H1 (cell line): Measurements from ENCODE around the gene P2RY11. TPM values are rescaled to one million over a fixed set of nuclear protein-coding genes. Genes with fewer than 3 reads are reported as not detected.

ENCODE experiments used
- ASH2L ChIP-seq: fragments of 200-600, 300-600 bp; sonication (generic); IDR thresholded peaks from one replicate; pipeline ENCODE4 v1.7.1; 2017; ENCODE audit warnings: low read length
- ATF2 ChIP-seq: IDR thresholded peaks from 2 replicates; pipeline ENCODE4 v1.6.1; 2012; ENCODE audit warnings: low read length, inconsistent platforms
- BACH1 ChIP-seq: IDR thresholded peaks from 2 replicates; pipeline ENCODE4 v1.6.1; 2012; ENCODE audit warnings: low read length, improper control_type of control experiment
- BCL11A ChIP-seq, 2 experiments: IDR thresholded peaks; one replicate each; pipeline ENCODE4 v1.6.1; 2011; ENCODE audit warnings: low read depth in 2 of 2, low read length in 2 of 2, mild to moderate bottlenecking in 2 of 2
- CBX8 ChIP-seq: fragments of 300-800, 300-1000 bp; sonication (generic); IDR thresholded peaks from 2 replicates; pipeline ENCODE4 v1.7.1; 2016; ENCODE audit warnings: low read depth, low read length, borderline replicate concordance
- CTCF ChIP-seq, 3 experiments: IDR thresholded peaks; 1 replicate in 2 of 3; 2 replicates in 1 of 3; pipeline versions ENCODE4 v1.5.1 to v1.6.1; 2011; ENCODE audit warnings: low read length in 3 of 3, mild to moderate bottlenecking in 3 of 3, inconsistent platforms in 2 of 3, low read depth in 1 of 3, moderate library complexity in 1 of 3; ENCODE audit not compliant: insufficient read depth in 1 of 3; ENCODE audit errors: control extremely low read depth in 1 of 3
- EGR1 ChIP-seq: IDR thresholded peaks from 2 replicates; pipeline ENCODE4 v1.6.1; 2011; ENCODE audit warnings: low read depth, low read length, borderline replicate concordance
- EZH2 ChIP-seq: fragments of 200-600 bp; sonication (generic); IDR thresholded peaks from 2 replicates; pipeline ENCODE4 v1.7.1; 2012; ENCODE audit warnings: low read depth, mild to moderate bottlenecking, moderate library complexity, low read length, inconsistent platforms; ENCODE audit not compliant: severe bottlenecking
- FOSL1 ChIP-seq: IDR thresholded peaks from 2 replicates; pipeline ENCODE4 v1.6.1; 2011; ENCODE audit warnings: mild to moderate bottlenecking, low read depth, low read length, moderate library complexity; ENCODE audit not compliant: insufficient read depth
- HDAC2 ChIP-seq, 2 experiments: fragments of 300-600 bp in 1 of 2; sonication (generic) in 1 of 2; IDR thresholded peaks; 2 replicates each; pipeline ENCODE4 v1.6.1; 2011 to 2012; ENCODE audit warnings: low read depth in 2 of 2, low read length in 2 of 2, mild to moderate bottlenecking in 2 of 2, moderate library complexity in 2 of 2, borderline replicate concordance in 1 of 2, inconsistent platforms in 1 of 2
- JUND ChIP-seq: IDR thresholded peaks from 2 replicates; pipeline ENCODE4 v1.6.1; 2011; ENCODE audit warnings: mild to moderate bottlenecking, improper control_type of control experiment, low read length
- KDM5A ChIP-seq: fragments of 200-600 bp; IDR thresholded peaks from 2 replicates; pipeline ENCODE4 v1.7.1; 2012; ENCODE audit warnings: mild to moderate bottlenecking, low read length, inconsistent platforms, mixed read lengths
- POLR2A ChIP-seq, 2 experiments: IDR thresholded peaks; 1 replicate in 1 of 2; 2 replicates in 1 of 2; pipeline ENCODE4 v1.6.1; 2011; ENCODE audit warnings: low read depth in 2 of 2, low read length in 2 of 2, mild to moderate bottlenecking in 2 of 2; ENCODE audit errors: control extremely low read depth in 1 of 2
- RAD21 ChIP-seq, 2 experiments: IDR thresholded peaks in 1 of 2; conservative IDR thresholded peaks in 1 of 2; 2 replicates each; pipeline ENCODE4 v1.6.1; 2011; ENCODE audit warnings: low read depth in 2 of 2, low read length in 2 of 2, improper control_type of control experiment in 1 of 2, inconsistent platforms in 1 of 2, mild to moderate bottlenecking in 1 of 2, moderate library complexity in 1 of 2
- RFX5 ChIP-seq: IDR thresholded peaks from 2 replicates; pipeline ENCODE4 v1.6.1; 2011; ENCODE audit warnings: low read depth, low read length, improper control_type of control experiment, borderline replicate concordance
- RNF2 ChIP-seq: fragments of 200-900, 300-1000 bp; sonication (generic); IDR thresholded peaks from 2 replicates; pipeline ENCODE4 v1.7.1; 2016; ENCODE audit warnings: borderline replicate concordance, low read depth, mild to moderate bottlenecking, antibody characterized with exemption, low read length; ENCODE audit not compliant: poor library complexity, severe bottlenecking; ENCODE audit errors: missing control alignments
- SP1 ChIP-seq: IDR thresholded peaks from 2 replicates; pipeline ENCODE4 v1.6.1; 2011; ENCODE audit warnings: low read depth, low read length
- SP4 ChIP-seq: IDR thresholded peaks from 2 replicates; pipeline ENCODE4 v1.6.1; 2012; ENCODE audit warnings: low read length, inconsistent platforms
- TAF7 ChIP-seq: optimal IDR thresholded peaks from 2 replicates; pipeline ENCODE3; 2011; ENCODE audit warnings: low read depth, mild to moderate bottlenecking, inconsistent platforms, low read length, moderate library complexity, borderline replicate concordance
- ZNF274 ChIP-seq: IDR thresholded peaks from 2 replicates; pipeline ENCODE4 v1.7.0; 2012; ENCODE audit warnings: low read length, borderline replicate concordance; ENCODE audit errors: extremely low read depth
- polyA plus RNA-seq, 7 experiments: library from polyadenylated mRNA; depleted of rRNA in 3 of 7; stranded (reverse) in 5 of 7; unstranded in 2 of 7; fragments of >200 nt in 5 of 7; fragments of 200-250 nt in 2 of 7; gene quantifications; 1 replicate in 5 of 7; 2 replicates in 1 of 7; 4 replicates in 1 of 7; pipeline versions ENCODE4 v1.2.1 to v1.2.3, GENCODE V29; 2011 to 2013; ENCODE audit warnings: missing spikeins in 2 of 7, mixed read lengths in 2 of 7
- total RNA-seq: library from RNA; stranded (reverse); fragmentation: NEBNext Ultra II Directional; extraction: Animal tissue kit (Norgen Biotek cat#: 25700); gene quantifications from 2 replicates; pipeline ENCODE4 v1.2.1, GENCODE V29; 2021

P2RY11 gene
- total and polyA plus RNA-seq, 2 of the 8 experiments (the other 6 are each of a cell fraction or from before 2014, with no cell fraction given) = 9.2 to 18.0 TPM

GRCh38 chr19:10112895-10113591, 1.6 kb downstream of the P2RY11 start (continued):
- TF ChIP-seq RNF2 = no peak
- no peak for TF ChIP-seq SP4
- TF ChIP-seq POLR2A (IDR thresholded peaks at IDR 0.05; ENCODE audit: control extremely low read depth in 1 of 2, low read depth in 2 of 2, low read length in 2 of 2) = peak in 1 of 2 experiments; percentile 31; a peak in 1 of 3 replicates
- TF ChIP-seq EZH2 = no peak
- no peak for TF ChIP-seq CBX8
- TF ChIP-seq FOSL1 = no peak
- no peak for TF ChIP-seq KDM5A
- TF ChIP-seq CTCF (IDR thresholded peaks at IDR 0.05; ENCODE audit: control extremely low read depth in 1 of 3, insufficient read depth in 1 of 3, low read depth in 1 of 3, low read length in 3 of 3) = peak; percentile 77 to 80 (median 79)
- no peak; the same call in 1 of the 2 replicates for TF ChIP-seq ATF2
- TF ChIP-seq RFX5 = no peak
- no peak for TF ChIP-seq HDAC2 (IDR thresholded peaks at IDR 0.05; ENCODE audit: borderline replicate concordance in 1 of 2, low read depth in 2 of 2, low read length in 2 of 2)
- no peak for TF ChIP-seq TAF7
- TF ChIP-seq JUND = no peak
- TF ChIP-seq EGR1 = no peak
- TF ChIP-seq ZNF274 = no peak
- TF ChIP-seq RAD21 (IDR thresholded peaks at IDR 0.05 in 1 of 2, conservative IDR thresholded peaks at IDR 0.05 in 1 of 2; ENCODE audit: low read depth in 2 of 2, low read length in 2 of 2) = peak; percentile 53 to 69
- TF ChIP-seq SP1 = no peak
- TF ChIP-seq ASH2L = no peak
- no peak for TF ChIP-seq BCL11A (IDR thresholded peaks at IDR 0.05; ENCODE audit: low read depth in 2 of 2, low read length in 2 of 2)
- no peak for TF ChIP-seq BACH1
